Activated CD4-positive, alpha-beta T cell treated with anti-CD3 and anti-CD28 coated beads, Interleukin-2, amount 10 ng/mL, durations not matched to agents 7 days and 5 days (primary cell): ENCODE measurements around the gene PCCA. TPM values are rescaled to one million over a fixed set of nuclear protein-coding genes. Genes with fewer than 3 reads are reported as not detected.

Source experiments
- CTCF ChIA-PET: fragments of 350-600 bp; sonication (Branson Sonifier 250); formaldehyde crosslinking; loops from one replicate; lab custom pipeline; 2021; ENCODE audit warnings: antibody characterized with exemption; lab: Charles Lee
- POLR2A ChIA-PET: fragments of 350-600 bp; sonication (Branson Sonifier 250); formaldehyde crosslinking; loops from one replicate; lab custom pipeline; 2021; ENCODE audit warnings: antibody characterized with exemption; lab: Charles Lee
- DNase-seq: peaks from one replicate; pipeline ENCODE4 v3.0.0-alpha.2; 2020
- H3K27ac Mint-ChIP-seq: one replicate; pipeline ENCODE4 v1.8.0; 2021; ENCODE audit warnings: mild to moderate bottlenecking, moderate library complexity, mixed read lengths
- H3K27me3 Mint-ChIP-seq: one replicate; pipeline ENCODE4 v1.8.0; 2021; ENCODE audit warnings: mixed read lengths
- H3K36me3 Mint-ChIP-seq: one replicate; pipeline ENCODE4 v1.8.0; 2021; ENCODE audit warnings: low read depth, mixed read lengths
- H3K4me1 Mint-ChIP-seq: one replicate; pipeline ENCODE4 v1.8.0; 2021; ENCODE audit warnings: mixed read lengths
- H3K4me3 Mint-ChIP-seq: one replicate; pipeline ENCODE4 v1.8.0; 2021; ENCODE audit warnings: mild to moderate bottlenecking, moderate library complexity, mixed read lengths
- H3K9me3 Mint-ChIP-seq: one replicate; pipeline ENCODE4 v1.8.0; 2021; ENCODE audit warnings: mixed read lengths
- total RNA-seq, 2 experiments: library from RNA; stranded (reverse); gene quantifications; one replicate each; pipeline ENCODE4 v1.2.3, GENCODE V29; 2021

Gene PCCA
- total RNA-seq, 2 experiments from 2014 or later: 8.6 to 8.9 TPM

GRCh38 chr13:100195568-100195967, 106.7 kb downstream of the PCCA start:
- ChIA-PET CTCF (interaction anchor here (0.6 kb wide), 1 partner anchor 8 kb away, joined by 3 read pairs; no protein-coding TSS in a partner anchor), POLR2A (no interaction called here)
- DNase-seq: no peak
- Mint-ChIP-seq H3K4me1 (no peaks in the 10 kb centered on the region), H3K36me3 (no peaks in the 10 kb centered on the region), H3K9me3 (no peaks in the 10 kb centered on the region), H3K27ac (no peak overlapping the region), H3K4me3 (no peak overlapping the region), H3K27me3 (no peaks in the 10 kb centered on the region)

- Mint-ChIP-seq H3K27ac (no peak overlapping the region), H3K27me3 (no peaks in the 10 kb centered on the region), H3K9me3 (no peaks in the 10 kb centered on the region), H3K36me3 (no peaks in the 10 kb centered on the region), H3K4me1 (no peaks in the 10 kb centered on the region), H3K4me3 (no peak overlapping the region)
- ChIA-PET CTCF (no interaction called here), POLR2A (no interaction called here)
- DNase-seq: no peak
Measured at GRCh38 chr13:100196375-100196774, 107.5 kb downstream of the PCCA start.

- Mint-ChIP-seq H3K27me3 (no peaks in the 10 kb centered on the region), H3K9me3 (no peaks in the 10 kb centered on the region), H3K27ac (no peak overlapping the region), H3K4me3 (no peak overlapping the region), H3K36me3 (no peaks in the 10 kb centered on the region), H3K4me1 (no peaks in the 10 kb centered on the region)
- CTCF ChIA-PET: no interaction called here
- POLR2A ChIA-PET: no interaction called here
- DNase-seq: no peak
Measured at GRCh38 chr13:100197116-100197515, 108.2 kb downstream of the PCCA start.

GRCh38 chr13:100197591-100198365, 108.9 kb downstream of the PCCA start:
- Mint-ChIP-seq H3K36me3 (no peaks in the 10 kb centered on the region), H3K4me1 (no peaks in the 10 kb centered on the region), H3K4me3 (no peak overlapping the region), H3K27ac (no peak overlapping the region), H3K9me3 (no peaks in the 10 kb centered on the region), H3K27me3 (no peaks in the 10 kb centered on the region)
- ChIA-PET CTCF (no interaction called here), POLR2A (no interaction called here)
- no peak for DNase-seq

- CTCF ChIA-PET: interaction anchor here (0.6 to 1.1 kb wide), 2 partner anchors 8 to 98 kb away, joined by 3 read pairs; no protein-coding TSS in a partner anchor
- Mint-ChIP-seq H3K4me3 (peak overlapping the region; percentile 35), H3K9me3 (no peaks in the 10 kb centered on the region), H3K4me1 (peaks cover 22% of the 10 kb centered on the region), H3K27ac (peak overlapping the region; percentile 74), H3K27me3 (no peaks in the 10 kb centered on the region), H3K36me3 (peaks cover 3% of the 10 kb centered on the region)
- DNase-seq: no peak
- POLR2A ChIA-PET: no interaction called here
Measured at GRCh38 chr13:100203696-100204367, 114.9 kb downstream of the PCCA start.

GRCh38 chr13:100208002-100208401, 119.1 kb downstream of the PCCA start:
- CTCF ChIA-PET: interaction anchor here (0.7 kb wide), 2 partner anchors 102 to 552 kb away, joined by 3 read pairs; no protein-coding TSS in a partner anchor
- DNase-seq: no peak
- POLR2A ChIA-PET: no interaction called here
- Mint-ChIP-seq H3K4me1 (peaks cover 22% of the 10 kb centered on the region), H3K27ac (no peak overlapping the region), H3K36me3 (peaks cover 6% of the 10 kb centered on the region), H3K27me3 (no peaks in the 10 kb centered on the region), H3K4me3 (no peak overlapping the region), H3K9me3 (no peaks in the 10 kb centered on the region)

GRCh38 chr13:100208626-100209025, 119.7 kb downstream of the PCCA start:
- POLR2A ChIA-PET: no interaction called here
- CTCF ChIA-PET: interaction anchor here (0.7 kb wide), 2 partner anchors 101 to 552 kb away, joined by 3 read pairs; no protein-coding TSS in a partner anchor
- Mint-ChIP-seq H3K4me1 (peaks cover 16% of the 10 kb centered on the region), H3K27ac (no peak overlapping the region), H3K9me3 (no peaks in the 10 kb centered on the region), H3K36me3 (peaks cover 6% of the 10 kb centered on the region), H3K27me3 (no peaks in the 10 kb centered on the region), H3K4me3 (no peak overlapping the region)
- DNase-seq: no peak

- DNase-seq: no peak
- Mint-ChIP-seq H3K27ac (no peak overlapping the region), H3K4me3 (no peak overlapping the region), H3K36me3 (peaks cover 6% of the 10 kb centered on the region), H3K27me3 (no peaks in the 10 kb centered on the region), H3K9me3 (no peaks in the 10 kb centered on the region), H3K4me1 (peaks cover 4% of the 10 kb centered on the region)
- ChIA-PET POLR2A (no interaction called here), CTCF (interaction anchor here (0.9 kb wide), 1 partner anchor 248 kb away, joined by 3 read pairs; no protein-coding TSS in a partner anchor)
Measured at GRCh38 chr13:100209857-100210825, 121.2 kb downstream of the PCCA start.

- peaks cover 3% of the 10 kb centered on the region for H3K36me3 Mint-ChIP-seq
- no peaks in the 10 kb centered on the region for H3K9me3 Mint-ChIP-seq
- H3K27ac Mint-ChIP-seq: no peak overlapping the region
- peaks cover 3% of the 10 kb centered on the region for H3K4me1 Mint-ChIP-seq
- H3K4me3 Mint-ChIP-seq: no peak overlapping the region
- ChIA-PET CTCF (interaction anchor here (0.9 kb wide), 1 partner anchor 247 kb away, joined by 3 read pairs; no protein-coding TSS in a partner anchor), POLR2A (no interaction called here)
- no peak for DNase-seq
- no peaks in the 10 kb centered on the region for H3K27me3 Mint-ChIP-seq
Measured at GRCh38 chr13:100211016-100211710, 122.3 kb downstream of the PCCA start.

- Mint-ChIP-seq H3K9me3 (no peaks in the 10 kb centered on the region), H3K4me1 (peaks cover 3% of the 10 kb centered on the region), H3K36me3 (peaks cover 3% of the 10 kb centered on the region), H3K4me3 (no peak overlapping the region), H3K27ac (no peak overlapping the region), H3K27me3 (no peaks in the 10 kb centered on the region)
- DNase-seq: no peak
- ChIA-PET POLR2A (no interaction called here), CTCF (no interaction called here)
Measured at GRCh38 chr13:100212904-100213553, 124.1 kb downstream of the PCCA start.

GRCh38 chr13:100213576-100213975, 124.7 kb downstream of the PCCA start:
- Mint-ChIP-seq H3K4me3 (no peak overlapping the region), H3K9me3 (no peaks in the 10 kb centered on the region), H3K36me3 (peaks cover 3% of the 10 kb centered on the region), H3K4me1 (peaks cover under 1% of the 10 kb centered on the region), H3K27ac (no peak overlapping the region), H3K27me3 (no peaks in the 10 kb centered on the region)
- no peak for DNase-seq
- CTCF ChIA-PET: no interaction called here
- POLR2A ChIA-PET: no interaction called here
